Choroid plexus epithelial cell (primary cell): ENCODE data around the gene DDX10.

Experiments
- DNase-seq: peaks from one replicate; pipeline ENCODE4 v3.0.0-alpha.2; 2010; ENCODE audit warnings: low read depth
- H3K4me3 ChIP-seq: 2 replicates; pipeline ENCODE4 v1.5.1; 2011; ENCODE audit warnings: low read depth, mild to moderate bottlenecking, control low read depth, low read length, moderate library complexity
- TF ChIP-seq, protein P1 (sequence below): conservative IDR thresholded peaks from 2 replicates; pipeline ENCODE4 v1.5.1; 2011; ENCODE audit warnings: low read depth, mild to moderate bottlenecking, control low read depth, inconsistent platforms, low read length, moderate library complexity

The DDX10 gene

DNA sequence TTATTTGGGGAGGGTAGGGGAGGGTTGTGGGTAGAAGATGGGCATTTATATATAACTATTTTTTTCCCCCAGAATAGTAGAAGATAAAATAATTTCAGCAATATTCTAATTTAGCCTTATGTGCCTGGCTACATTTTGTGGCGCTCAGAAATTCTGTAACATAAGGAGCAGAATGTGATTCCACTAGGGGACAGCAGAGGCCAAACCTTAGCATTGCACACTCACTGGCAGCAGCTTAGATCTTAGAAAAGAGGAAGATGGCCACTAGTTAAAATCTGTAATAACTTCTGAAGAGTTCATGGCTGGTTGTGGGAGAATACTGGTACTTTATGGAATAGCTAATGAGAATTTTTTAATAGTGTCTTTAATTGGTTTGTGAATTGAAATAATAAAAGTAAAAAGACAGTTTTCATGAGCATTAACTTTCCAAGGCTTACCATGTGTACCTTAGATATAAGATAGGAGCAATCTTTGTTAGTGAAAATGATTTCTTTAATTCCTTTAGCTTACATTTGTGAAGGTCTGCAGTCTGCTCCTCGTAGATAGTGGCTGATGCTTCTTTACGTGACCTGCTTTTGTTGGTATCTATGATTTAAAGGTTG is 33.1 kb downstream of the DDX10 start:
- DNase-seq, result peak; percentile 93
- H3K4me3 ChIP-seq, result no peak overlapping the region
- TF ChIP-seq, protein P1, sequence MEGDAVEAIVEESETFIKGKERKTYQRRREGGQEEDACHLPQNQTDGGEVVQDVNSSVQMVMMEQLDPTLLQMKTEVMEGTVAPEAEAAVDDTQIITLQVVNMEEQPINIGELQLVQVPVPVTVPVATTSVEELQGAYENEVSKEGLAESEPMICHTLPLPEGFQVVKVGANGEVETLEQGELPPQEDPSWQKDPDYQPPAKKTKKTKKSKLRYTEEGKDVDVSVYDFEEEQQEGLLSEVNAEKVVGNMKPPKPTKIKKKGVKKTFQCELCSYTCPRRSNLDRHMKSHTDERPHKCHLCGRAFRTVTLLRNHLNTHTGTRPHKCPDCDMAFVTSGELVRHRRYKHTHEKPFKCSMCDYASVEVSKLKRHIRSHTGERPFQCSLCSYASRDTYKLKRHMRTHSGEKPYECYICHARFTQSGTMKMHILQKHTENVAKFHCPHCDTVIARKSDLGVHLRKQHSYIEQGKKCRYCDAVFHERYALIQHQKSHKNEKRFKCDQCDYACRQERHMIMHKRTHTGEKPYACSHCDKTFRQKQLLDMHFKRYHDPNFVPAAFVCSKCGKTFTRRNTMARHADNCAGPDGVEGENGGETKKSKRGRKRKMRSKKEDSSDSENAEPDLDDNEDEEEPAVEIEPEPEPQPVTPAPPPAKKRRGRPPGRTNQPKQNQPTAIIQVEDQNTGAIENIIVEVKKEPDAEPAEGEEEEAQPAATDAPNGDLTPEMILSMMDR, result peak; percentile 99

DNA sequence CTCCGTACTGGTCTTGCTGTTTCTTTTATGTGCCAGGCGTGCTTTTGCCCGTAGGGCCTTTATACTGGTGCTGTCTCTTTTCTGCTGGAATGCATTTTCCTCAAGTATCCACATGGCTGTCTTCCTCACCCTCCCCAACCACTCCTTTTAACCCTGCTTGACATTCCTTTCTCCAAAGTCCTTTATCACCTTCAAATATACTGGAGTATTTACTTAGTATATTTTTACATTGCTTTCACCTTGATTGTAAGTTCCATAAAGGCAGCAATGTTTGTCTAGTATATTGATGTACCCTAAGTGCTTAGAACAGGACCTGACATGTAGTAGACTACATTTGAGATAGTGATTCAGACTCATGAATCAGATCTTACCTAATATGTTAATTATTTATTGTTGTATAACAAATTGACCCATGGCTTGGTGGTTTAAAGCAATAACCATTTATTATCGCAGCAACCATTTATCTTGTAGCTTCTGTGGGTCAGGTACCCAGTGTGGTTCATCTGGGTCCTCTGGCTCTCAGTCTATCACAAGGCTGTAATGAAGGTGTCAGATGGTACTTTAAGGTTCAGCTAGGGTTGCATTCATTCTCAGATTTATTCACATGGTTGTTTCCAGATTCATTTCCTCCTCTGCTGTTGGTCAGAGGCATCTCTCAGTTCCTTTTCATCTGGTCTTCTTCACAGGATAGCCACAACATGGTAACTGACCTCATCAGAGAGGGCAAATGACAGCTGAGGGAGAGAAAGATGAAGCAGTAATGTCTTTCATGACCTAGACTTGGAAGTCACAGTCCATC is 34.2 kb downstream of the DDX10 start:
- peak; percentile 12 for DNase-seq
- H3K4me3 ChIP-seq, result no peak overlapping the region
- TF ChIP-seq, protein P1, result no peak

DNA sequence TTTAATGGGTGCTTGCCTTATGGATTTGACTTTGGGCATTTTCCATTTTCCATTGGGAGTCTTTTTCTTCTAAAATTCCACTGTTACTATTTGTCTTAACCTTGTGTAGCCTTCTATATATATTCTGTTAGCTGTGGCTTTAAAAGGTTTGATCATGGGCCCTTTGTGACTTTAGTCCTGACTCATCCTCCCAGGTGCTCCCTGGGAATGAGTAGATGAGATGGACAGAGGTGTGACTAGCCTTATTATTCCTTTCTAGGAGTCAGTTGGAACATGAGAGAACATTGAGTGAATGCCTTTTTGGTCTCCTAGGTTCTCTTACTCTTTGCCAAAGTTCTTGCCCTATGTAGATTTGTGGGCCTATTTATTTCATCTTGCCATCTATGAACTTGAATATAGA is 39.0 kb downstream of the DDX10 start:
- no peak for DNase-seq
- TF ChIP-seq, protein P1, result no peak
- no peak overlapping the region for H3K4me3 ChIP-seq

DNA sequence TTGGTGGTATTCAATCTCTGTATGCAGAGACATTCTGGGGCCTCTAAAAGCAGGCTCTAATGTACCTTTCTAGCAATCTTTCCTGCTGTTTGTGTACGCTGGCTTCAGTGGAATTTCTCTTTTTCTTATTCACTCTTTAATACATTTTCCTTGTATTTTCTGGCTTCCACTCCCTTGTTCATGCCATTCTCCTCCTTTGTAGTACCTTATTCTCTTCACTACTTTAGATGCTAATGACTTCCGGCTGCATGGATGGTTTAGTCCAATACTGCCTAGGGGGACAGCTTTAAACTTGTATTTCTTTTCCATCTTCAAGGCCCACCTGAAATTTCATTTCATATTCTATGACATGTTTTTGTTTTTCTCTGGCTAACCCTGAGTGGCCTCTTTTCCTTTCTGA is 40.2 kb downstream of the DDX10 start:
- TF ChIP-seq, protein P1, result no peak
- no peak for DNase-seq
- no peak overlapping the region for H3K4me3 ChIP-seq

DNA sequence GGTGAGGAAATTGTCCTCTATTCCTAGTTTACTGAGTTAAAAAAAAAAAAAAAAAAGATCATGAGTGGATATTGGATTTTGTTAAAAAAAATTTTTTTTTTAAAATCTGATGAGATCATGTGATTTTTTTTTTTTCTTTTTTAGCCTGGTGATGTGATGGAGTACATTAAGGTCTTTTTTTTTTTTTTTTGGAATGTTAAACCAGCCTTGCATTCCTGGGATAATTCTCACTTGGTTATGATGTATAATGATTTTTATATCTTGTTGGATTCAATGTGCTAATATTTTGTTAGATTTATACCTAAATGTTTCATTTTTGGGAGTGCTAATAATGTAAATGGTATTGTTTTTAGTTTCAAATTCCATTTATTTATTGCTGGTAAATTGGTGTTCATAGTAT is 43.3 kb downstream of the DDX10 start:
- no peak for DNase-seq
- H3K4me3 ChIP-seq, result no peak overlapping the region
- TF ChIP-seq, protein P1, result no peak

DNA sequence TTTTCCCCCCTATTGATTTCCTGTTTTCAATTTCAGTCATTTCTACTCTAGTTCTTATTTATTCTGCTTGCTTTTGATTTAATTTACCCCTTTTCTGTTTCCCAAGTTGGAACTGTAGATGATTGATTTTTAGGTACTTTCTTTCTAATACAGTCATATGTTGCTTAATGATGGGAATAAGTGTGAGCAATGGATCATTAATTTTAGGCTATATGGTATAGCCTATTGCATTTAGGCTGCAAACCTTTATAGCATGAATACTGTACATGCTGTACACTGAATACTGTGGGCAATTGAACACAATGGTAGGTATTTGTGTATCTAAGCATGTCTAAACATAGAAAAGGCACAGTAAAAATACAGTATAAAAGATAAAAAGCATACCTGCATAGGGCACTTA is 44.9 kb downstream of the DDX10 start:
- TF ChIP-seq, protein P1, result no peak
- DNase-seq, result no peak
- no peak overlapping the region for H3K4me3 ChIP-seq
